ENCODE data around the gene EFNA4. TPM values are rescaled to one million over a fixed set of nuclear protein-coding genes. Genes with fewer than 3 reads are reported as not detected.

Gene EFNA4
- total and polyA plus RNA-seq, 2 of the 4 experiments (the other 2 are of a cell fraction), result 3.8 to 11.8 TPM

GRCh38 chr1:155014709-155015508 is 48.6 kb upstream of the EFNA4 start (continued):
- TF ChIP-seq MAFK (IDR thresholded peaks at IDR 0.05; ENCODE audit: low read depth, low read length), result no peak

GRCh38 chr1:155015527-155016230 is 47.9 kb upstream of the EFNA4 start:
- H3K4me1 ChIP-seq (ENCODE audit: control insufficient read depth, insufficient read depth, low read length), result peaks cover 9% of the 10 kb centered on the region; the same call in 1 of the 2 replicates
- H3K9ac ChIP-seq (ENCODE audit: low read depth, low read length), result no peak overlapping the region
- H2AK5ac ChIP-seq (ENCODE audit: low read depth, low read length), result no peak overlapping the region
- no peaks in the 10 kb centered on the region for H3K9me3 ChIP-seq (ENCODE audit: control insufficient read depth, insufficient read depth, low read length)
- CTCF ChIA-PET, result interaction anchor here (1.0 to 2.3 kb wide), 3 partner anchors 12 to 43 kb away, joined by 3 to 7 read pairs (median 4); no protein-coding TSS in a partner anchor
- no peaks in the 10 kb centered on the region for H3K27me3 ChIP-seq (ENCODE audit: control insufficient read depth, insufficient read depth, low read length)
- no peak overlapping the region for H2BK20ac ChIP-seq (ENCODE audit: low read depth, low read length)
- DNase-seq (no peak), ATAC-seq (ENCODE audit: low read depth) (no peak)
- no peak overlapping the region for H3K27ac ChIP-seq (ENCODE audit: insufficient read depth, low read length)
- peaks cover 15% of the 10 kb centered on the region for H4K20me1 ChIP-seq (ENCODE audit: insufficient read depth, low read length)
- H2BK120ac ChIP-seq (ENCODE audit: low read depth, low read length), result no peak overlapping the region
- no peak overlapping the region for H3K18ac ChIP-seq (ENCODE audit: low read depth, low read length)
- no peak overlapping the region for H3K4ac ChIP-seq (ENCODE audit: low read depth, low read length)
- H2BK15ac ChIP-seq (ENCODE audit: low read depth, low read length), result no peak overlapping the region
- H2BK5ac ChIP-seq (ENCODE audit: low read depth, low read length, poor library complexity, severe bottlenecking), result no peak overlapping the region
- POLR2A ChIA-PET (ENCODE audit: unreplicated experiment), result interaction anchor here (0.6 kb wide), 1 partner anchor 457 kb away, joined by 13 read pairs; the partner anchor contains the start of gene UBE2Q1
- no peak overlapping the region for H2AFZ ChIP-seq (replicated peaks; ENCODE audit: low read length, poor library complexity)
- H3K36me3 ChIP-seq (ENCODE audit: control insufficient read depth, insufficient read depth, low read length), result peaks cover 22% of the 10 kb centered on the region
- no peak overlapping the region for H3K4me2 ChIP-seq (ENCODE audit: low read depth, low read length)
- no peak overlapping the region for H3K23ac ChIP-seq (ENCODE audit: low read depth, low read length)
- no peak overlapping the region for H4K5ac ChIP-seq (ENCODE audit: low read depth, low read length)
- H3K4me3 ChIP-seq (ENCODE audit: insufficient read depth, low read depth, low read length), result no peak overlapping the region
- no peak overlapping the region for H4K91ac ChIP-seq (ENCODE audit: insufficient read depth, low read depth, low read length)
- no peak overlapping the region for H2AK9ac ChIP-seq (replicated peaks; ENCODE audit: low read depth, low read length, poor library complexity)
- intact Hi-C loops (cut with micrococcal nuclease), result no loop called here
- no peak overlapping the region for H3K56ac ChIP-seq (ENCODE audit: extremely low read depth, insufficient read depth, low read length)
- H3K9me1 ChIP-seq (ENCODE audit: insufficient read depth, low read length), result peaks cover 2% of the 10 kb centered on the region; the same call in 1 of the 2 replicates
- H3K79me1 ChIP-seq (ENCODE audit: low read depth in 1 of 2, low read length in 2 of 2), result peaks cover 0 to 14% of the 10 kb centered on the region in 2 experiments; a peak in 1 of 4 replicates
- WGBS, 2 experiments (ENCODE audit: extremely low coverage in 2 of 2, insufficient read length in 1 of 2), result 94% methylated on average over 9 of the region's 16 CpGs; no CpG with 5 or more reads in 1 of the 2 experiments
- dilution Hi-C loops (cut with HindIII; ENCODE audit: low sequenced_read_pairs, unreplicated experiment), result no loop called here
- BruUV-seq (replicated peaks), result no TSS peak
- H4K8ac ChIP-seq (ENCODE audit: low read depth in 2 of 2, low read length in 2 of 2), result no peak overlapping the region
- no peak overlapping the region for H3K14ac ChIP-seq (replicated peaks; ENCODE audit: low read depth, low read length)
- in situ Hi-C loops (cut with MboI; ENCODE audit: low sequenced_read_pairs), result no loop called here
- TF ChIP-seq SMC3 (IDR thresholded peaks at IDR 0.05; ENCODE audit: low read depth, low read length) (no peak), MXI1 (IDR thresholded peaks at IDR 0.05; ENCODE audit: borderline replicate concordance, low read depth, low read length) (no peak), POLR2A (IDR thresholded peaks at IDR 0.05; ENCODE audit: low read depth, low read length) (no peak), ELK1 (IDR thresholded peaks at IDR 0.05; ENCODE audit: borderline replicate concordance, low read depth, low read length) (no peak), NFE2L2 (IDR thresholded peaks at IDR 0.05; ENCODE audit: low read depth, low read length) (no peak), MAZ (IDR thresholded peaks at IDR 0.05; ENCODE audit: borderline replicate concordance, low read depth, low read length) (no peak), RAD21 (IDR thresholded peaks at IDR 0.05; ENCODE audit: low read length) (no peak), FOS (IDR thresholded peaks at IDR 0.05; ENCODE audit: low read depth, low read length) (no peak), RFX5 (IDR thresholded peaks at IDR 0.05; ENCODE audit: low read depth, low read length) (no peak), BHLHE40 (IDR thresholded peaks at IDR 0.05; ENCODE audit: low read depth, low read length) (no peak), MAFK (IDR thresholded peaks at IDR 0.05; ENCODE audit: low read depth, low read length) (no peak), CHD1 (IDR thresholded peaks at IDR 0.05; ENCODE audit: low read depth, low read length) (no peak), CEBPB (IDR thresholded peaks at IDR 0.05; ENCODE audit: low read depth, low read length) (no peak)
- TF ChIP-seq, protein P1, sequence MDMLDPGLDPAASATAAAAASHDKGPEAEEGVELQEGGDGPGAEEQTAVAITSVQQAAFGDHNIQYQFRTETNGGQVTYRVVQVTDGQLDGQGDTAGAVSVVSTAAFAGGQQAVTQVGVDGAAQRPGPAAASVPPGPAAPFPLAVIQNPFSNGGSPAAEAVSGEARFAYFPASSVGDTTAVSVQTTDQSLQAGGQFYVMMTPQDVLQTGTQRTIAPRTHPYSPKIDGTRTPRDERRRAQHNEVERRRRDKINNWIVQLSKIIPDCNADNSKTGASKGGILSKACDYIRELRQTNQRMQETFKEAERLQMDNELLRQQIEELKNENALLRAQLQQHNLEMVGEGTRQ (IDR thresholded peaks at IDR 0.05; ENCODE audit: low read depth, low read length), result no peak
